Measurements from ENCODE around the gene SRSF6.

SRSF6 gene

GRCh38 chr20:43473381-43473704, 15.6 kb downstream of the SRSF6 start:
- Histone ChIP-seq H3K9ac (ENCODE audit: low read length) (no peak overlapping the region), H3K27ac (ENCODE audit: low read depth, low read length, poor library complexity, severe bottlenecking) (no peak overlapping the region)
- TF ChIP-seq, protein P1, sequence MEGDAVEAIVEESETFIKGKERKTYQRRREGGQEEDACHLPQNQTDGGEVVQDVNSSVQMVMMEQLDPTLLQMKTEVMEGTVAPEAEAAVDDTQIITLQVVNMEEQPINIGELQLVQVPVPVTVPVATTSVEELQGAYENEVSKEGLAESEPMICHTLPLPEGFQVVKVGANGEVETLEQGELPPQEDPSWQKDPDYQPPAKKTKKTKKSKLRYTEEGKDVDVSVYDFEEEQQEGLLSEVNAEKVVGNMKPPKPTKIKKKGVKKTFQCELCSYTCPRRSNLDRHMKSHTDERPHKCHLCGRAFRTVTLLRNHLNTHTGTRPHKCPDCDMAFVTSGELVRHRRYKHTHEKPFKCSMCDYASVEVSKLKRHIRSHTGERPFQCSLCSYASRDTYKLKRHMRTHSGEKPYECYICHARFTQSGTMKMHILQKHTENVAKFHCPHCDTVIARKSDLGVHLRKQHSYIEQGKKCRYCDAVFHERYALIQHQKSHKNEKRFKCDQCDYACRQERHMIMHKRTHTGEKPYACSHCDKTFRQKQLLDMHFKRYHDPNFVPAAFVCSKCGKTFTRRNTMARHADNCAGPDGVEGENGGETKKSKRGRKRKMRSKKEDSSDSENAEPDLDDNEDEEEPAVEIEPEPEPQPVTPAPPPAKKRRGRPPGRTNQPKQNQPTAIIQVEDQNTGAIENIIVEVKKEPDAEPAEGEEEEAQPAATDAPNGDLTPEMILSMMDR (IDR thresholded peaks at IDR 0.05; ENCODE audit: low read length), result no peak
- TF ChIP-seq EZH2 (IDR thresholded peaks at IDR 0.05; ENCODE audit: borderline replicate concordance, low read length), result no peak

DNA sequence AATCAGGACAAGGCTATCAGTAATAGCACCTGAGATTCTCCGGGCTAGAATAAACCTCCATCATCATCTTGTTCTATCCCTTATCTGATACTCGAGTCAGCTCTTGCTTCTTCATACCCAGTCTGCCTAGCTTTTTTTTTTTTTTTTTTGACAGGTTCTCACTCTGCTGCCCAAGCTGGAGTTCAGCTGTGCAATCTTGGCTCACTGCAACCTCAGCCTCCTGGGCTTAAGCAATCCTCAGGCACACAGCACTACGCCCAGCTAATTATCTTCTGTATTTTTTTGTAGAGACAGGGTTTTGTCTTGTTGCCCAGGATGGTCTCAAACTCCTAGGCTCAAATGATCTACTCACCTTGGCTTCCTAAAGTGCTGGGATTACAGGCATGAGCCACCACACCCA, 19.5 kb downstream of the SRSF6 start:
- no peak overlapping the region for H3K4me2 ChIP-seq (ENCODE audit: low read length)
- no peak overlapping the region for H3K27ac ChIP-seq (ENCODE audit: low read depth, low read length, poor library complexity, severe bottlenecking)
- H3K36me3 ChIP-seq (ENCODE audit: insufficient read depth, low read length), result no peaks in the 10 kb centered on the region; the same call in 1 of the 2 replicates
- TF ChIP-seq, protein P1 (IDR thresholded peaks at IDR 0.05; ENCODE audit: low read length), result no peak
- no peak for TF ChIP-seq EZH2 (IDR thresholded peaks at IDR 0.05; ENCODE audit: borderline replicate concordance, low read length)
- H3K9ac ChIP-seq (ENCODE audit: low read length), result no peak overlapping the region
- H3K9me3 ChIP-seq (ENCODE audit: low read length), result no peaks in the 10 kb centered on the region
- H4K20me1 ChIP-seq (ENCODE audit: insufficient read depth, low read length), result no peaks in the 10 kb centered on the region
- H3F3A ChIP-seq (ENCODE audit: insufficient read depth, low read length), result no peaks in the 10 kb centered on the region
- no peak overlapping the region for H3K4me3 ChIP-seq (ENCODE audit: low read depth, low read length, poor library complexity, severe bottlenecking)
- no peaks in the 10 kb centered on the region for H3K9me2 ChIP-seq (ENCODE audit: low read depth, low read length)
- H3K79me2 ChIP-seq (ENCODE audit: insufficient read depth, low read length), result no peaks in the 10 kb centered on the region
- H3K4me1 ChIP-seq (ENCODE audit: insufficient read depth, low read length, severe bottlenecking), result no peaks in the 10 kb centered on the region
- no peak overlapping the region for H2AFZ ChIP-seq (ENCODE audit: low read length)
- H3K27me3 ChIP-seq (ENCODE audit: insufficient read depth, low read length), result no peaks in the 10 kb centered on the region; the same call in 1 of the 2 replicates

More at GRCh38 chr20:43473381-43473704, 15.6 kb downstream of the SRSF6 start:
- no peak overlapping the region for H3K4me3 ChIP-seq (ENCODE audit: low read depth, low read length, poor library complexity, severe bottlenecking)
- H2AFZ ChIP-seq (ENCODE audit: low read length), result no peak overlapping the region
- 0 out of 2 replicates have a peak, but pooled peaks cover 5% of the 10 kb centered on the region for H3F3A ChIP-seq (ENCODE audit: insufficient read depth, low read length)
- no peaks in the 10 kb centered on the region for H3K4me1 ChIP-seq (ENCODE audit: insufficient read depth, low read length, severe bottlenecking)
- no peaks in the 10 kb centered on the region for H3K27me3 ChIP-seq (ENCODE audit: insufficient read depth, low read length)
- no peaks in the 10 kb centered on the region; the same call in 1 of the 2 replicates for H3K36me3 ChIP-seq (ENCODE audit: insufficient read depth, low read length)
- H3K9me2 ChIP-seq (ENCODE audit: low read depth, low read length), result no peaks in the 10 kb centered on the region
- no peaks in the 10 kb centered on the region for H3K9me3 ChIP-seq (ENCODE audit: low read length)
- H4K20me1 ChIP-seq (ENCODE audit: insufficient read depth, low read length), result no peaks in the 10 kb centered on the region
- no peak overlapping the region for H3K4me2 ChIP-seq (ENCODE audit: low read length)
- no peaks in the 10 kb centered on the region for H3K79me2 ChIP-seq (ENCODE audit: insufficient read depth, low read length)

GRCh38 chr20:43477619-43478018, 19.9 kb downstream of the SRSF6 start:
- H3K4me2 ChIP-seq (ENCODE audit: low read length), result no peak overlapping the region
- H2AFZ ChIP-seq (ENCODE audit: low read length), result no peak overlapping the region
- H3K9me3 ChIP-seq (ENCODE audit: low read length), result no peaks in the 10 kb centered on the region
- H4K20me1 ChIP-seq (ENCODE audit: insufficient read depth, low read length), result no peaks in the 10 kb centered on the region
- no peaks in the 10 kb centered on the region for H3K9me2 ChIP-seq (ENCODE audit: low read depth, low read length)
- H3K4me1 ChIP-seq (ENCODE audit: insufficient read depth, low read length, severe bottlenecking), result no peaks in the 10 kb centered on the region
- H3K4me3 ChIP-seq (ENCODE audit: low read depth, low read length, poor library complexity, severe bottlenecking), result no peak overlapping the region
- no peaks in the 10 kb centered on the region for H3K79me2 ChIP-seq (ENCODE audit: insufficient read depth, low read length)
- TF ChIP-seq, protein P1 (IDR thresholded peaks at IDR 0.05; ENCODE audit: low read length), result no peak
- TF ChIP-seq EZH2 (IDR thresholded peaks at IDR 0.05; ENCODE audit: borderline replicate concordance, low read length), result no peak
- no peaks in the 10 kb centered on the region for H3F3A ChIP-seq (ENCODE audit: insufficient read depth, low read length)
- no peaks in the 10 kb centered on the region; the same call in 1 of the 2 replicates for H3K36me3 ChIP-seq (ENCODE audit: insufficient read depth, low read length)
- no peak overlapping the region for H3K9ac ChIP-seq (ENCODE audit: low read length)
- H3K27ac ChIP-seq (ENCODE audit: low read depth, low read length, poor library complexity, severe bottlenecking), result no peak overlapping the region
- H3K27me3 ChIP-seq (ENCODE audit: insufficient read depth, low read length), result no peaks in the 10 kb centered on the region; the same call in 1 of the 2 replicates
